ENCODE data around the gene KRT32. TPM values are rescaled to one million over a fixed set of nuclear protein-coding genes. Genes with fewer than 3 reads are reported as not detected.

Gene KRT32
- total RNA-seq (2022) (not detected in 2 replicates), Bru-seq, nascent RNA (not detected), BruChase-seq, experiment 1, labeled RNA remaining after a 2-hour chase (not detected), BruChase-seq, experiment 2, labeled RNA remaining after a 6-hour chase (not detected)
- long read RNA-seq, result 0 reads

- ChIA-PET POLR2A (no interaction called here), CTCF (interaction anchor here (1.1 kb wide), 1 partner anchor 196 kb away, joined by 3 read pairs; no protein-coding TSS in a partner anchor)
- Mint-ChIP-seq H3K27ac (ENCODE audit: unreplicated experiment) (no peak within 1 kb of the TSS), H3K4me3 (ENCODE audit: unreplicated experiment) (no peak within 1 kb of the TSS), H3K36me3 (ENCODE audit: insufficient read depth, unreplicated experiment) (no peaks in the 10 kb centered on the region), H3K9me3 (ENCODE audit: unreplicated experiment) (peaks cover 10% of the 10 kb centered on the region), H3K27me3 (ENCODE audit: insufficient read depth, unreplicated experiment) (no peaks in the 10 kb centered on the region), H3K4me1 (ENCODE audit: low read depth, unreplicated experiment) (no peaks in the 10 kb centered on the region)
- Histone ChIP-seq H3K27me3 (replicated peaks; ENCODE audit: control insufficient read depth, insufficient read depth, low read length) (no peaks in the 10 kb centered on the region), H3K4me3 (ENCODE audit: low read depth, low read length) (no peak within 1 kb of the TSS), H3K4me1 (no peaks in the 10 kb centered on the region), H3K36me3 (ENCODE audit: control insufficient read depth, insufficient read depth, low read length) (no peaks in the 10 kb centered on the region), H3K9me3 (peaks cover 6% of the 10 kb centered on the region)
- intact Hi-C loops (cut with micrococcal nuclease; ENCODE audit: unreplicated experiment), result no loop called here
- DNase-seq, result no peak
- TF ChIP-seq CTCF (IDR thresholded peaks at IDR 0.05; ENCODE audit: insufficient read depth in 1 of 2, low read depth in 1 of 2, low read length in 1 of 2, severe bottlenecking in 1 of 2, unreplicated experiment in 1 of 2), result no peak
- BruUV-seq (replicated peaks), result no TSS peak
Observed at GRCh38 chr17:41466988-41467387, at the start of gene KRT32. Gene KRT32 (minus strand): TSS chr17:41467386. CDS start chr17:41467325, 61 bp downstream.

GRCh38 chr17:41516830-41517283, 49.7 kb upstream of the KRT32 start:
- Histone ChIP-seq H3K9me3 (no peaks in the 10 kb centered on the region), H3K36me3 (ENCODE audit: control insufficient read depth, insufficient read depth, low read length) (no peaks in the 10 kb centered on the region), H3K4me3 (ENCODE audit: low read depth, low read length) (no peak overlapping the region), H3K4me1 (peaks cover 29% of the 10 kb centered on the region), H3K27me3 (replicated peaks; ENCODE audit: control insufficient read depth, insufficient read depth, low read length) (no peaks in the 10 kb centered on the region)
- peaks cover 30% of the 10 kb centered on the region for H3K4me1 Mint-ChIP-seq (ENCODE audit: low read depth, unreplicated experiment)
- H3K4me3 Mint-ChIP-seq (ENCODE audit: unreplicated experiment), result no peak overlapping the region
- no peaks in the 10 kb centered on the region for H3K27me3 Mint-ChIP-seq (ENCODE audit: insufficient read depth, unreplicated experiment)
- no peak for DNase-seq
- intact Hi-C loops (cut with micrococcal nuclease; ENCODE audit: unreplicated experiment), result no loop called here
- H3K36me3 Mint-ChIP-seq (ENCODE audit: insufficient read depth, unreplicated experiment), result peaks cover 30% of the 10 kb centered on the region
- ChIA-PET POLR2A (no interaction called here), CTCF (no interaction called here)
- TF ChIP-seq CTCF (IDR thresholded peaks at IDR 0.05; ENCODE audit: insufficient read depth in 1 of 2, low read depth in 1 of 2, low read length in 1 of 2, severe bottlenecking in 1 of 2, unreplicated experiment in 1 of 2), result no peak
- H3K9me3 Mint-ChIP-seq (ENCODE audit: unreplicated experiment), result no peaks in the 10 kb centered on the region
- H3K27ac Mint-ChIP-seq (ENCODE audit: unreplicated experiment), result no peak overlapping the region
- BruUV-seq (replicated peaks), result no TSS peak

- Histone ChIP-seq H3K27me3 (replicated peaks; ENCODE audit: control insufficient read depth, insufficient read depth, low read length) (no peaks in the 10 kb centered on the region), H3K4me1 (peaks cover 28% of the 10 kb centered on the region), H3K9me3 (no peaks in the 10 kb centered on the region), H3K36me3 (ENCODE audit: control insufficient read depth, insufficient read depth, low read length) (no peaks in the 10 kb centered on the region), H3K4me3 (ENCODE audit: low read depth, low read length) (no peak overlapping the region)
- Mint-ChIP-seq H3K27me3 (ENCODE audit: insufficient read depth, unreplicated experiment) (no peaks in the 10 kb centered on the region), H3K4me3 (ENCODE audit: unreplicated experiment) (no peak overlapping the region), H3K36me3 (ENCODE audit: insufficient read depth, unreplicated experiment) (peaks cover 24% of the 10 kb centered on the region), H3K27ac (ENCODE audit: unreplicated experiment) (no peak overlapping the region), H3K9me3 (ENCODE audit: unreplicated experiment) (no peaks in the 10 kb centered on the region), H3K4me1 (ENCODE audit: low read depth, unreplicated experiment) (peaks cover 30% of the 10 kb centered on the region)
- no TSS peak for BruUV-seq (replicated peaks)
- no peak for TF ChIP-seq CTCF (IDR thresholded peaks at IDR 0.05; ENCODE audit: insufficient read depth in 1 of 2, low read depth in 1 of 2, low read length in 1 of 2, severe bottlenecking in 1 of 2, unreplicated experiment in 1 of 2)
- no peak for DNase-seq
- ChIA-PET CTCF (interaction anchor here (0.6 kb wide), 1 partner anchor 172 kb away, joined by 4 read pairs; the partner anchor contains the start of gene EIF1), POLR2A (interaction anchor here (0.6 kb wide), 1 partner anchor 11 kb away, joined by 4 read pairs; no protein-coding TSS in a partner anchor)
- intact Hi-C loops (cut with micrococcal nuclease; ENCODE audit: unreplicated experiment), result no loop called here
Observed at GRCh38 chr17:41516147-41516829, 49.1 kb upstream of the KRT32 start.

Measured in Caco-2 (cell line).